PFSK-1 (cell line): ENCODE data around the gene TMC6.

ENCODE experiments used
- FOXP2 ChIP-seq: optimal IDR thresholded peaks from 2 replicates; pipeline ENCODE3; 2011; ENCODE audit warnings: borderline replicate concordance, control low read depth, inconsistent platforms; ENCODE audit not compliant: insufficient read depth; ENCODE audit errors: extremely low read length, extremely low read depth
- POLR2AphosphoS5 ChIP-seq: IDR thresholded peaks from 2 replicates; pipeline ENCODE4 v1.6.1; 2012; ENCODE audit warnings: low read depth, mild to moderate bottlenecking, control low read depth, low read length, moderate library complexity
- REST ChIP-seq, 2 experiments: IDR thresholded peaks; 2 replicates each; pipeline versions ENCODE4 v1.6.1 to v1.8.0; 2011 to 2012; ENCODE audit warnings: low read depth in 2 of 2, low read length in 2 of 2, control low read depth in 1 of 2, inconsistent platforms in 1 of 2, mild to moderate bottlenecking in 1 of 2, moderate library complexity in 1 of 2; ENCODE audit not compliant: insufficient read depth in 1 of 2
- SIN3A ChIP-seq: IDR thresholded peaks from 2 replicates; pipeline ENCODE4 v1.6.1; 2012; ENCODE audit warnings: mild to moderate bottlenecking, low read length, moderate library complexity, borderline replicate concordance; ENCODE audit not compliant: insufficient read depth
- TAF1 ChIP-seq: IDR thresholded peaks from 2 replicates; pipeline ENCODE4 v1.6.1; 2012; ENCODE audit warnings: low read length, control low read depth, borderline replicate concordance; ENCODE audit not compliant: insufficient read depth

TMC6 gene

GRCh38 chr17:78159575-78160158 is 31.1 kb upstream of the TMC6 start:
- TF ChIP-seq FOXP2 (no peak), POLR2AphosphoS5 (no peak), REST (IDR thresholded peaks at IDR 0.05; ENCODE audit: insufficient read depth in 1 of 2, low read depth in 2 of 2, low read length in 2 of 2) (no peak), SIN3A (no peak), TAF1 (no peak)

- TF ChIP-seq FOXP2 (no peak), TAF1 (no peak), SIN3A (no peak), POLR2AphosphoS5 (no peak), REST (IDR thresholded peaks at IDR 0.05; ENCODE audit: insufficient read depth in 1 of 2, low read depth in 2 of 2, low read length in 2 of 2) (no peak)
Observed at GRCh38 chr17:78154903-78155811, 26.6 kb upstream of the TMC6 start.

DNA sequence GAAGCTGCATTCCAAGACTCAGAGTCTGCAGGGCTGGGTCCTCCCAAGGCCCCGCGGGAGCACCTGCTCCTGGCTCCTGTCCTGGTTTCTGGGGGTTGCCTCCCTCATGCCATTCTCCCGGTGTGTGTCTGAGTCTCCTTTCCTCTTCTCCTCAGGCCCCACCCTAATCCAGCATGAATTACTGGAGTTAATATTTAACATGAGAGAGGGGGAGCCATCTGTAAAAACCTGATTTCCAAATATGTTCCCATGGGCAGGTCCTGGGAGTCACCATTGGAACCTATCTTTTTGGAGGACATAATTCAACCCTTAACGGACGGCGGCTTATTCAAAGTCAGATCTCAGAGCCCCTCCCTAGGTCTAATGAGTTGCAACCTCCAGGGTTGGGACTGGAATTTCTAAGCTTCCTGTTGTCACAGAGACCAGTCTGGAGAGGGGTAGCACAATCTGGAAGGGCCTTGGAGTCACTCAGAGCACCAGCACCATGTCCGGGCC is 23.0 kb upstream of the TMC6 start:
- no peak for TF ChIP-seq FOXP2
- no peak for TF ChIP-seq POLR2AphosphoS5
- TF ChIP-seq REST (IDR thresholded peaks at IDR 0.05; ENCODE audit: insufficient read depth in 1 of 2, low read depth in 2 of 2, low read length in 2 of 2): no peak
- no peak for TF ChIP-seq SIN3A
- TF ChIP-seq TAF1: no peak

DNA sequence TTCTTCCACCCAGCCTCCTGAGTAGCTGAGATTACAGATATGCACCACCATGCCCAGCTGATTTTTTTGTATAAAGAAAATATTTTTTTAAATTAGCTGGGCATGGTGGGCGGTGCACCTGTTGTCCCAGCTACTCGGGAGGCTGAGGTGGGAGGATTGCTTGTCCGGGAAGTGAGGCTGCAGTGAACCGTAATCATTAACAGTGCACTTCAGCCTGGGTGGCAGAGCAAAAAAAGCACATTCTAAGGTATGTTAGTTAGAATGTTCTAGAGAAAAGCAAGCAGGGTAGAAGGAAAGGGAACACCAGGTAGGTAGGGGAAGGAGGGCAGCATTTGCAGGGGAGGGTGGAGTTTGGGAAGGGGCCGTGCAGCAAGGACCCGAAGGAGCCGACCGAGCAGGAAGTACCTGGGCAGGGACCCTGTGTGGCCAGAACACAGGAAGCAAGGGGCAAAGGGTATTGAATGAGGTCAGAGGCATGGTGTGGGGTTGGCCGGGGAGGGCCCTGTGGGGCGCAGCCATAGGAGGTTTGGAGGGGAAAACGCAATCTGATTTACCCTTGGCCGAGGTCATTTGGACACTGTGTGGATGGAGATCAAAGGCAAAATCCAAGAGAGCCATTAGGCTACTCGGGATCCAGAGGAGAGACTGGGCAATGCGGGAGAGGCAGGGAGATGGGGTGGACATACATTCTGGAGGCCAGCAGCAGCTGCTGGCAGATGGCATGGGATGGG is 19.9 kb upstream of the TMC6 start:
- TF ChIP-seq POLR2AphosphoS5 (no peak), FOXP2 (no peak), SIN3A (no peak), REST (IDR thresholded peaks at IDR 0.05; ENCODE audit: insufficient read depth in 1 of 2, low read depth in 2 of 2, low read length in 2 of 2) (no peak), TAF1 (no peak)
